ENCODE data around the gene ACTR6. TPM values are rescaled to one million over a fixed set of nuclear protein-coding genes. Genes with fewer than 3 reads are reported as not detected.

Gene ACTR6
- polyA plus RNA-seq, 2 donors: 11.5 to 14.2 TPM

DNA sequence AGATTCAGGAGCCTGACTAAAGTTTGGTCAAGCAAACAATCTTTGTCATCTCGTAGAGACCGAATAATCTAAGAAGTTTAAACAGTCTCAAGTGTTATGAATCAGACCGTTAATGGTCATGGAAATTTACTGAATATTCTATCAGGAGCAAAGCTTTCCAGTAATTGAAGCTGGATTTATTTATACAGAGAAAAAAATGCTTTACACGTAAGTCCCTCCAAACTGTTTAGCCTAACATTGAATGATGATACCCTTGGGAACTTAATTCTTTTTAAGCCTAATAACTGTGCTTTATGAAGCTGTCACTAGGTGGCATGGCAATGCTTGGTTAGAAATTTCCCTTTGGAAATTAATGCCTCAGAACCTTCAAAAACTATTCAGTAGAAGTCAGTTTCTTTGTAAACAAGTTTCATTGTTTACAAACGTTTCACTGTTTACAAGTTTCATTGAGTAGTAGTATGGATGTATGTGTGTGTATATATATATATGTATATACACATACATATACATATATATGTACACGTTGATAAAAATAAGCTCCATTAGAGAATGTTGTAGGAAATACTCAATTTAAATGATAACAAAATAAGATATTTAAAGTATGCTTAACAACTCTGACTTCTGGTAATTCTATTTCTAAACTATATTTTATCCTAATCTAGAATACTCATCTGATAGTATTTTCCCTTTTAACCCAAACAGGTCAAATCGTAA lies 34.1 kb downstream of the ACTR6 start:
- no peaks in the 10 kb centered on the region for H3K27me3 ChIP-seq (ENCODE audit: control insufficient read depth in 1 of 2, insufficient read depth in 2 of 2, low read length in 2 of 2)

GRCh38 chr12:100238801-100239200 lies 38.2 kb downstream of the ACTR6 start:
- H3K9me3 ChIP-seq (ENCODE audit: control insufficient read depth in 2 of 2, insufficient read depth in 1 of 2, low read depth in 1 of 2, low read length in 1 of 2): no peaks in the 10 kb centered on the region
- H3K27ac ChIP-seq (ENCODE audit: low read depth in 2 of 2, low read length in 1 of 2): no peak overlapping the region
- no peaks in the 10 kb centered on the region for H3K36me3 ChIP-seq (ENCODE audit: control insufficient read depth in 2 of 2, insufficient read depth in 2 of 2, low read length in 1 of 2)
- H3K27me3 ChIP-seq (ENCODE audit: control insufficient read depth in 1 of 2, insufficient read depth in 2 of 2, low read length in 2 of 2): no peaks in the 10 kb centered on the region
- no peaks in the 10 kb centered on the region for H3K4me1 ChIP-seq (ENCODE audit: control insufficient read depth in 2 of 2, insufficient read depth in 2 of 2, low read length in 1 of 2)
- H3K4me3 ChIP-seq (ENCODE audit: low read depth in 1 of 2, low read length in 2 of 2): no peak overlapping the region
- 95 to 98% methylated on average over 3 of the region's 3 CpGs for WGBS, 2 donors

More for the DNA sequence above, 34.1 kb downstream of the ACTR6 start:
- H3K27ac ChIP-seq (ENCODE audit: low read depth in 2 of 2, low read length in 1 of 2): peak overlapping the region in 1 of 2 donors; percentile 22
- no peak overlapping the region for H3K4me3 ChIP-seq (ENCODE audit: low read depth in 1 of 2, low read length in 2 of 2)
- WGBS, 2 donors: 33 to 41% methylated on average over 7 of the region's 7 CpGs
- no peaks in the 10 kb centered on the region for H3K36me3 ChIP-seq (ENCODE audit: control insufficient read depth in 2 of 2, insufficient read depth in 2 of 2, low read length in 1 of 2)
- no peaks in the 10 kb centered on the region for H3K4me1 ChIP-seq (ENCODE audit: control insufficient read depth in 2 of 2, insufficient read depth in 2 of 2, low read length in 1 of 2)
- H3K9me3 ChIP-seq (ENCODE audit: control insufficient read depth in 2 of 2, insufficient read depth in 1 of 2, low read depth in 1 of 2, low read length in 1 of 2): no peaks in the 10 kb centered on the region

GRCh38 chr12:100239589-100239988 lies 39.0 kb downstream of the ACTR6 start:
- H3K27ac ChIP-seq (ENCODE audit: low read depth in 2 of 2, low read length in 1 of 2): no peak overlapping the region
- H3K36me3 ChIP-seq (ENCODE audit: control insufficient read depth in 2 of 2, insufficient read depth in 2 of 2, low read length in 1 of 2): no peaks in the 10 kb centered on the region
- H3K9me3 ChIP-seq (ENCODE audit: control insufficient read depth in 2 of 2, insufficient read depth in 1 of 2, low read depth in 1 of 2, low read length in 1 of 2): no peaks in the 10 kb centered on the region
- no peaks in the 10 kb centered on the region for H3K4me1 ChIP-seq (ENCODE audit: control insufficient read depth in 2 of 2, insufficient read depth in 2 of 2, low read length in 1 of 2)
- no peaks in the 10 kb centered on the region for H3K27me3 ChIP-seq (ENCODE audit: control insufficient read depth in 1 of 2, insufficient read depth in 2 of 2, low read length in 2 of 2)
- WGBS, 2 donors: 100% methylated on average over 1 of the region's 1 CpG
- H3K4me3 ChIP-seq (ENCODE audit: low read depth in 1 of 2, low read length in 2 of 2): no peak overlapping the region

DNA sequence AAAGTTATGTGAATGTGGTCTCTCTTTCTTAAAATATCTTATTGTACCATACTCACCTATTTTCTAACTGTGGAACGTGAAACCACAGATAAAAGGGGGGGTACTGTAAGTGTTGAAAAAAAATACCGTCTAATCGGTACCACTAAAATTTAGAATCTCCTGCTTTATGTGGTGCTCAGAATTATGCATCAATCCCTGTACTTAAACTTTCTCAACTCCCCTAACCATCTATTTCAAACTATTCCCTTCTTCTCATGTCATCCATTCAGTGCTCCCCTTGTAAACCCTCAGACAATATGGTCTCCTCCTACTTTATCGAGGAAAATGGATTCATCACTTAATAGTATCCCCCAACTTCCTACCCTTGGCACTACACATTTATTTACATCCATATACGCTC lies 42.5 kb downstream of the ACTR6 start:
- Histone ChIP-seq H3K4me3 (ENCODE audit: low read depth in 1 of 2, low read length in 2 of 2) (no peak overlapping the region), H3K27me3 (ENCODE audit: control insufficient read depth in 1 of 2, insufficient read depth in 2 of 2, low read length in 2 of 2) (no peaks in the 10 kb centered on the region), H3K36me3 (ENCODE audit: control insufficient read depth in 2 of 2, insufficient read depth in 2 of 2, low read length in 1 of 2) (no peaks in the 10 kb centered on the region), H3K4me1 (ENCODE audit: control insufficient read depth in 2 of 2, insufficient read depth in 2 of 2, low read length in 1 of 2) (no peaks in the 10 kb centered on the region), H3K27ac (ENCODE audit: low read depth in 2 of 2, low read length in 1 of 2) (no peak overlapping the region), H3K9me3 (ENCODE audit: control insufficient read depth in 2 of 2, insufficient read depth in 1 of 2, low read depth in 1 of 2, low read length in 1 of 2) (no peaks in the 10 kb centered on the region)
- 82 to 92% methylated on average over 5 of the region's 5 CpGs for WGBS, 2 donors

DNA sequence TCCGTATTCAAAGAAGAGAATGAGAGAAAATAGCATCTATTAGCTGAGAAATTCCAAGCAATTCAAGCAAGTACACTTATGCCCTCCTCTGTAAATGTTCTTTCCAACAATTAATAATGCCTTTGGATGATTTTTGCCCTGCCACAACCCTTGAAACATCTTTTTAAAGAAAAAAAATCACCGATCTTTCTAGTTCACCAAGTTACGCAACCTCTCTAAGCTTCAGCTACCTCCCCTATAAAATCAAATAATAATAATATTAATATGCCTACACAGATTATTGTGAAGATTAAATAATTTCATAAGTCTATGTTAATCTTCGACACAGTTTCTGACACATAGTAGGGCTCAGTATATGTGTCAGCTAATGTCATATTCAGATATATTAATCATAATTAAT lies 47.1 kb downstream of the ACTR6 start:
- Histone ChIP-seq H3K27ac (ENCODE audit: low read depth in 2 of 2, low read length in 1 of 2) (no peak overlapping the region), H3K36me3 (ENCODE audit: control insufficient read depth in 2 of 2, insufficient read depth in 2 of 2, low read length in 1 of 2) (no peaks in the 10 kb centered on the region), H3K9me3 (ENCODE audit: control insufficient read depth in 2 of 2, insufficient read depth in 1 of 2, low read depth in 1 of 2, low read length in 1 of 2) (no peaks in the 10 kb centered on the region), H3K4me1 (ENCODE audit: control insufficient read depth in 2 of 2, insufficient read depth in 2 of 2, low read length in 1 of 2) (no peaks in the 10 kb centered on the region), H3K27me3 (ENCODE audit: control insufficient read depth in 1 of 2, insufficient read depth in 2 of 2, low read length in 2 of 2) (no peaks in the 10 kb centered on the region), H3K4me3 (ENCODE audit: low read depth in 1 of 2, low read length in 2 of 2) (no peak overlapping the region)
- WGBS, 2 donors: 97% methylated on average over 4 of the region's 4 CpGs

DNA sequence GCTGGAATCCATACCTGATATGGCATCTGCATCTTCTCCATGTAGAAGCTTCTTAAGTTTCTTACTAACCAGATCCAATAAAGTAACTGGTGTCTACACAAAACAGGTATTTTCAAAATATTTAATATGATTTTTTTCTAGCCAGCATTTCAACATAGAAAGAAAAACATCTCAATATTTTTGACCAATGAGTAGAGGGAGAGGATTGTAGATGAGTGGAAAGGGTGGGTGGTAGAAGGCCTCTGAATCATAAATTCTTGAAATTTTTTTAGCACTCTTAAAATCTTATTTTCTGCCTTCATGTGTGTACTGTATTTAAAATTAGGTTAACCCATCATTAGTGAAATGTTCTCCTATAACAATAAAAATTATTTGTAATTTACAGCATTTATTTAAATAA lies 48.3 kb downstream of the ACTR6 start:
- Histone ChIP-seq H3K4me3 (ENCODE audit: low read depth in 1 of 2, low read length in 2 of 2) (no peak overlapping the region), H3K27me3 (ENCODE audit: control insufficient read depth in 1 of 2, insufficient read depth in 2 of 2, low read length in 2 of 2) (no peaks in the 10 kb centered on the region), H3K27ac (ENCODE audit: low read depth in 2 of 2, low read length in 1 of 2) (no peak overlapping the region), H3K4me1 (ENCODE audit: control insufficient read depth in 2 of 2, insufficient read depth in 2 of 2, low read length in 1 of 2) (no peaks in the 10 kb centered on the region), H3K9me3 (ENCODE audit: control insufficient read depth in 2 of 2, insufficient read depth in 1 of 2, low read depth in 1 of 2, low read length in 1 of 2) (no peaks in the 10 kb centered on the region), H3K36me3 (ENCODE audit: control insufficient read depth in 2 of 2, insufficient read depth in 2 of 2, low read length in 1 of 2) (no peaks in the 10 kb centered on the region)

DNA sequence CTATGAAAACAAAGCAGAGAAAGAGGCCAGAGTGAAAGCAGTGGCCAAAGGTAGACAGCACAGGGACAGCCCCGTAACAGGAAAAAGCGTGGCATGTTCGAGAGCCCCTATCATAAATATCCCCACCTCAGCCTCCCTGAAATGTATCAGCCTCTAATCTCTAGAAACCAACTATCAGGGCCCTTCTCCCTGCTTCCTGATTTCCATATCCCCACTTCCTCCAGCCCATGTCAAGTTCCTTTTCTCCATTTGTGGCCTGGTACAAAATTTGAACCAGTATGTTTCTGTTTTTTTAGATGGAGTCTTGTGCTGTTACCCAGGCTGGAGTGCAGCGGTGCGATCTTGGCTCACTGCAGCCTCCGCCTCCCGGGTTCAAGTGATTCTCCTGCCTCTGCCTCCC lies 49.3 kb downstream of the ACTR6 start:
- H3K36me3 ChIP-seq (ENCODE audit: control insufficient read depth in 2 of 2, insufficient read depth in 2 of 2, low read length in 1 of 2): no peaks in the 10 kb centered on the region
- H3K4me3 ChIP-seq (ENCODE audit: low read depth in 1 of 2, low read length in 2 of 2): no peak overlapping the region
- 92 to 95% methylated on average over 7 of the region's 7 CpGs for WGBS, 2 donors
- H3K9me3 ChIP-seq (ENCODE audit: control insufficient read depth in 2 of 2, insufficient read depth in 1 of 2, low read depth in 1 of 2, low read length in 1 of 2): no peaks in the 10 kb centered on the region
- H3K27ac ChIP-seq (ENCODE audit: low read depth in 2 of 2, low read length in 1 of 2): no peak overlapping the region
- no peaks in the 10 kb centered on the region for H3K27me3 ChIP-seq (ENCODE audit: control insufficient read depth in 1 of 2, insufficient read depth in 2 of 2, low read length in 2 of 2)
- no peaks in the 10 kb centered on the region for H3K4me1 ChIP-seq (ENCODE audit: control insufficient read depth in 2 of 2, insufficient read depth in 2 of 2, low read length in 1 of 2)

- no peaks in the 10 kb centered on the region for H3K36me3 ChIP-seq (ENCODE audit: control insufficient read depth in 2 of 2, insufficient read depth in 2 of 2, low read length in 1 of 2)
- no peak overlapping the region for H3K27ac ChIP-seq (ENCODE audit: low read depth in 2 of 2, low read length in 1 of 2)
- no peaks in the 10 kb centered on the region for H3K27me3 ChIP-seq (ENCODE audit: control insufficient read depth in 1 of 2, insufficient read depth in 2 of 2, low read length in 2 of 2)
- 60 to 69% methylated on average over 2 of the region's 2 CpGs for WGBS, 2 donors
- no peaks in the 10 kb centered on the region for H3K4me1 ChIP-seq (ENCODE audit: control insufficient read depth in 2 of 2, insufficient read depth in 2 of 2, low read length in 1 of 2)
- H3K9me3 ChIP-seq (ENCODE audit: control insufficient read depth in 2 of 2, insufficient read depth in 1 of 2, low read depth in 1 of 2, low read length in 1 of 2): no peaks in the 10 kb centered on the region
- no peak overlapping the region for H3K4me3 ChIP-seq (ENCODE audit: low read depth in 1 of 2, low read length in 2 of 2)
These were observed 51.3 kb downstream of the ACTR6 start for GRCh38 chr12:100251917-100252316.

GRCh38 chr12:100253437-100253836 lies 52.8 kb downstream of the ACTR6 start:
- no peak overlapping the region for H3K27ac ChIP-seq (ENCODE audit: low read depth in 2 of 2, low read length in 1 of 2)
- H3K4me3 ChIP-seq (ENCODE audit: low read depth in 1 of 2, low read length in 2 of 2): no peak overlapping the region
- WGBS, 2 donors: 92 to 98% methylated on average over 1 of the region's 1 CpG
- no peaks in the 10 kb centered on the region for H3K9me3 ChIP-seq (ENCODE audit: control insufficient read depth in 2 of 2, insufficient read depth in 1 of 2, low read depth in 1 of 2, low read length in 1 of 2)
- H3K4me1 ChIP-seq (ENCODE audit: control insufficient read depth in 2 of 2, insufficient read depth in 2 of 2, low read length in 1 of 2): no peaks in the 10 kb centered on the region
- no peaks in the 10 kb centered on the region for H3K27me3 ChIP-seq (ENCODE audit: control insufficient read depth in 1 of 2, insufficient read depth in 2 of 2, low read length in 2 of 2)
- H3K36me3 ChIP-seq (ENCODE audit: control insufficient read depth in 2 of 2, insufficient read depth in 2 of 2, low read length in 1 of 2): no peaks in the 10 kb centered on the region

GRCh38 chr12:100254876-100255275 lies 54.3 kb downstream of the ACTR6 start:
- H3K4me3 ChIP-seq (ENCODE audit: low read depth in 1 of 2, low read length in 2 of 2): no peak overlapping the region
- H3K4me1 ChIP-seq (ENCODE audit: control insufficient read depth in 2 of 2, insufficient read depth in 2 of 2, low read length in 1 of 2): no peaks in the 10 kb centered on the region
- WGBS, 2 donors: 52 to 72% methylated on average over 1 of the region's 1 CpG

More at GRCh38 chr12:100254876-100255275, 54.3 kb downstream of the ACTR6 start:
- Histone ChIP-seq H3K27me3 (ENCODE audit: control insufficient read depth in 1 of 2, insufficient read depth in 2 of 2, low read length in 2 of 2) (no peaks in the 10 kb centered on the region), H3K27ac (ENCODE audit: low read depth in 2 of 2, low read length in 1 of 2) (no peak overlapping the region), H3K36me3 (ENCODE audit: control insufficient read depth in 2 of 2, insufficient read depth in 2 of 2, low read length in 1 of 2) (no peaks in the 10 kb centered on the region), H3K9me3 (ENCODE audit: control insufficient read depth in 2 of 2, insufficient read depth in 1 of 2, low read depth in 1 of 2, low read length in 1 of 2) (no peaks in the 10 kb centered on the region)
